Vagina (tissue), 2 donors: ENCODE measurements around the gene NUDT14.

Experiments
- CTCF ChIP-seq, 3 experiments: fragments of 450-650 bp in 2 of 3; fragments of 200-600 bp in 1 of 3; sonication (generic) in 1 of 3; IDR thresholded peaks; one replicate each; pipeline ENCODE4 v1.5.1; 2017 to 2019; ENCODE audit warnings: antibody characterized with exemption in 3 of 3, mild to moderate bottlenecking in 2 of 3, moderate library complexity in 2 of 3
- POLR2A ChIP-seq, 2 donors: fragments of 450-650 bp; IDR thresholded peaks; one replicate each; pipeline ENCODE4 v1.6.1; 2017; ENCODE audit warnings: antibody characterized with exemption in 2 of 2, mild to moderate bottlenecking in 2 of 2, moderate library complexity in 2 of 2
- POLR2AphosphoS5 ChIP-seq, 2 donors: sonication (generic); formaldehyde crosslinking; IDR thresholded peaks; one replicate each; pipeline ENCODE4 v1.9.0; 2017; ENCODE audit warnings: antibody characterized with exemption in 2 of 2, mild to moderate bottlenecking in 2 of 2, low read depth in 1 of 2; ENCODE audit not compliant: insufficient read depth in 1 of 2

GRCh38 chr14:105168979-105169507 is 12.1 kb downstream of the NUDT14 start:
- TF ChIP-seq CTCF (IDR thresholded peaks at IDR 0.05) (no peak), POLR2AphosphoS5 (IDR thresholded peaks at IDR 0.05; ENCODE audit: insufficient read depth in 1 of 2, low read depth in 1 of 2) (no peak), POLR2A (IDR thresholded peaks at IDR 0.05) (no peak)
